OCI-LY3 (cell line): ENCODE measurements around the gene CBX4.

ENCODE experiments used
- H2AFZ ChIP-seq: fragments of 200-600, 300-600 bp; shearing (Covaris generic); 2 replicates; pipeline ENCODE4 v1.6.0; 2014; ENCODE audit warnings: antibody characterized with exemption, low read depth, low read length
- H3K27ac ChIP-seq: fragments of 200-600, 300-600 bp; sonication (generic); 2 replicates; pipeline ENCODE4 v1.5.1; 2014; ENCODE audit warnings: mild to moderate bottlenecking, low read length, moderate library complexity, mixed read lengths
- H3K27me3 ChIP-seq: fragments of 200-600, 300-600 bp; sonication (generic); 2 replicates; pipeline ENCODE4 v1.6.1; 2014; ENCODE audit warnings: low read depth, low read length, mixed read lengths
- H3K36me3 ChIP-seq: fragments of 200-600, 300-600 bp; sonication (generic); replicated peaks from 2 replicates; pipeline ENCODE3; 2014; ENCODE audit warnings: low read depth, low read length, mixed read lengths
- H3K4me1 ChIP-seq: fragments of 300-600, 200-600 bp; sonication (generic); 2 replicates; pipeline ENCODE4 v1.6.1; 2014; ENCODE audit warnings: low read length, mixed read lengths
- H3K4me2 ChIP-seq: fragments of 200-600, 300-600 bp; sonication (generic); 2 replicates; pipeline ENCODE4 v1.6.1; 2014; ENCODE audit warnings: low read length, mixed read lengths
- H3K4me3 ChIP-seq: fragments of 300-600, 200-600 bp; sonication (generic); 2 replicates; pipeline ENCODE4 v1.5.1; 2014; ENCODE audit warnings: antibody characterized with exemption, mild to moderate bottlenecking, low read length, moderate library complexity
- H3K79me2 ChIP-seq: fragments of 300-600, 200-600 bp; shearing (Covaris generic); 2 replicates; pipeline ENCODE4 v1.6.1; 2014; ENCODE audit warnings: mild to moderate bottlenecking, low read length, mixed read lengths
- H3K9ac ChIP-seq: fragments of 300-600, 200-600 bp; shearing (Covaris generic); 2 replicates; pipeline ENCODE4 v1.6.0; 2014; ENCODE audit warnings: mild to moderate bottlenecking, low read length, moderate library complexity
- H3K9me3 ChIP-seq: fragments of 200-600, 300-600 bp; shearing (Covaris generic); 2 replicates; pipeline ENCODE4 v1.6.1; 2014; ENCODE audit warnings: low read length, mixed read lengths; ENCODE audit not compliant: insufficient read depth
- H4K20me1 ChIP-seq: fragments of 200-600, 300-600 bp; sonication (generic); 2 replicates; pipeline ENCODE4 v1.6.1; 2016; ENCODE audit warnings: low read length, mixed read lengths; ENCODE audit not compliant: insufficient read depth
- EZH2phosphoT487 ChIP-seq: fragments of 200-600 bp; shearing (Covaris generic); IDR thresholded peaks from 2 replicates; pipeline ENCODE4 v1.6.1; 2018; ENCODE audit warnings: antibody characterized with exemption, mixed run types, low read depth
- TF ChIP-seq, protein P1 (sequence below): fragments of 200-600, 300-600 bp; sonication (generic); IDR thresholded peaks from 2 replicates; pipeline ENCODE4 v1.5.1; 2014; ENCODE audit warnings: antibody characterized with exemption, low read length, low read depth

The CBX4 gene

DNA sequence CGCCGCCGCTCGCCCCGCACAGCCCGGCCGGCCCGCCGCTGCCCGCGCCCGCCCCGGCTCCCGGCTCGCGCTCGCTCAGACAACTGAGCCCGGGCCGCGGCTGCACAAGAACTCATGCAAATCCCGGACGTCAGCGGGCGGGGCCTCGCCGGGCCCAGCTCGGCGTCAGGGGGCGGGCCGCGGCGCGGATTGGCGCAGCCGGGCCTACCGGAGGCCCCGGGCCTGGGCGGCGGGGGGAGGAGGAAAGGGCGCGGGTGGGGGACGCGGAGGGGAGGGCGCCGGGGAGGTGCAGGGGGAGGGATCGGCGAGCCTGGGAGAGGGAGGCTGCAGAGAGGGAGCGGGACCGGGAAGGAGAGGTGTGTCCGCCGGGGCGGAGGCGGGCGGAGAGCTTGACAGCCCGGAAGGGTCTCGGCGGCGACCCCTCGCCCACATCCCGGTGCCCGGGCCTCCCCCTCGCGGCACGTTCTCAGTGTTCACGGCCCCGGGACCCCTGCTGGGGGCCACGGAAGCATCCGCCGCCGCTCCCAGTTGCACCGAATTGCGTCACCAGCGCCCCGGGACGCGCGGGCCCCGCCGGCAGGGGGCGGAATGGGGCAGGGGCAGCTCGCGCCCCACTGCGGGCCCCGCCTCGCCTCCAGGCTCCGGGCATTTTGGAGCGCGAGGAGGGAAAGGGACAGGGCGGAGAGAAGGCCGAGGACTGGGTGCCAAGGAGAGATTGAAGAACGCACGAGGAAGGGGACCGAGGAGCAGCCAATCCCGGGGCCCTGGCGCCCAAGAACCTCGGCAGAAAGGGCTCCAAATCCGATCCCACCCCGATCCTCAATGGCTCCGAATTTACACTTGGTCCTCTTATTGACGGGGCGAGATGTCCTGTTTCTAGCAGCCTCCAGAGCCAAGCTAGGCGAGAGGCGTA, at the start of gene CBX4:
CBX4 (minus strand) TSS at position 85 of the 913 bp plus-strand sequence. CDS start 189 bp downstream, outside the sequence.
- TF ChIP-seq, protein P1, sequence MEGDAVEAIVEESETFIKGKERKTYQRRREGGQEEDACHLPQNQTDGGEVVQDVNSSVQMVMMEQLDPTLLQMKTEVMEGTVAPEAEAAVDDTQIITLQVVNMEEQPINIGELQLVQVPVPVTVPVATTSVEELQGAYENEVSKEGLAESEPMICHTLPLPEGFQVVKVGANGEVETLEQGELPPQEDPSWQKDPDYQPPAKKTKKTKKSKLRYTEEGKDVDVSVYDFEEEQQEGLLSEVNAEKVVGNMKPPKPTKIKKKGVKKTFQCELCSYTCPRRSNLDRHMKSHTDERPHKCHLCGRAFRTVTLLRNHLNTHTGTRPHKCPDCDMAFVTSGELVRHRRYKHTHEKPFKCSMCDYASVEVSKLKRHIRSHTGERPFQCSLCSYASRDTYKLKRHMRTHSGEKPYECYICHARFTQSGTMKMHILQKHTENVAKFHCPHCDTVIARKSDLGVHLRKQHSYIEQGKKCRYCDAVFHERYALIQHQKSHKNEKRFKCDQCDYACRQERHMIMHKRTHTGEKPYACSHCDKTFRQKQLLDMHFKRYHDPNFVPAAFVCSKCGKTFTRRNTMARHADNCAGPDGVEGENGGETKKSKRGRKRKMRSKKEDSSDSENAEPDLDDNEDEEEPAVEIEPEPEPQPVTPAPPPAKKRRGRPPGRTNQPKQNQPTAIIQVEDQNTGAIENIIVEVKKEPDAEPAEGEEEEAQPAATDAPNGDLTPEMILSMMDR: peak; percentile 62
- no peak for TF ChIP-seq EZH2phosphoT487
- Histone ChIP-seq H3K4me1 (peaks cover 21% of the 10 kb centered on the region), H3K27me3 (no peaks in the 10 kb centered on the region), H4K20me1 (peaks cover 40% of the 10 kb centered on the region), H3K9ac (peak within 1 kb of the TSS; percentile 78), H3K4me3 (peak within 1 kb of the TSS; percentile 99), H2AFZ (no peak within 1 kb of the TSS), H3K9me3 (no peaks in the 10 kb centered on the region), H3K36me3 (peaks cover 40% of the 10 kb centered on the region), H3K79me2 (peaks cover 47% of the 10 kb centered on the region), H3K4me2 (peak within 1 kb of the TSS; percentile 93), H3K27ac (peak within 1 kb of the TSS; percentile 69)

DNA sequence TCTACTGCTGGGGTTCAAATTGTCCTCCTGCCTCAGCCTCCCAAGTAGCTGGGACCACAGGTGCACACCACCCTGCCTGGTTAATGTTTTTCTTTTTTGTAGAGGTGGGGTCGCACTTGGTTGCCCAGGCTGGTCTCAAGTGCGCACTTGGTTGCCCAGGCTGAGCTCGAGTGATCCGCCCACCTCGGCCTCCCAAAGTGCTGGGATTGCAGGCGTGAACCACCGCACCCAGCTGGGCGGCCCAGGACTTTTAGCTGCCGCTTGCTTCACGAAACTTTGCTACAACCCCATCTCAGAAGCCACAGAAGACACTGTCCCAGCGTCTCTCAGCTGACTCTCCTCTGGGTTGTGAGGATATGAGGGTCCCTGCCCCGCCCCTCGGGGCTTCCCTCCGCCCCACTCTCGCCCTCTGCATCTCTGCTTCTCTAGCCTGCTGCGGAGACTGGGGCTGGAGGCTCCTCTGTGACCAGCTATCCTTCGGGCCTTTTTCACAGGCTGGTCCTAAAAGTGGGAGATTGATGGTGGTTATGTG, 48.8 kb upstream of the CBX4 start:
- Histone ChIP-seq H3K9ac (no peak overlapping the region), H3K9me3 (no peaks in the 10 kb centered on the region), H3K4me2 (no peak overlapping the region), H2AFZ (no peak overlapping the region), H3K36me3 (no peaks in the 10 kb centered on the region), H3K4me1 (no peaks in the 10 kb centered on the region), H3K79me2 (no peaks in the 10 kb centered on the region), H3K27ac (no peak overlapping the region), H4K20me1 (no peaks in the 10 kb centered on the region), H3K4me3 (no peak overlapping the region), H3K27me3 (peaks cover 3% of the 10 kb centered on the region; the same call in 1 of the 2 replicates)
- no peak for TF ChIP-seq EZH2phosphoT487
- TF ChIP-seq, protein P1: no peak

DNA sequence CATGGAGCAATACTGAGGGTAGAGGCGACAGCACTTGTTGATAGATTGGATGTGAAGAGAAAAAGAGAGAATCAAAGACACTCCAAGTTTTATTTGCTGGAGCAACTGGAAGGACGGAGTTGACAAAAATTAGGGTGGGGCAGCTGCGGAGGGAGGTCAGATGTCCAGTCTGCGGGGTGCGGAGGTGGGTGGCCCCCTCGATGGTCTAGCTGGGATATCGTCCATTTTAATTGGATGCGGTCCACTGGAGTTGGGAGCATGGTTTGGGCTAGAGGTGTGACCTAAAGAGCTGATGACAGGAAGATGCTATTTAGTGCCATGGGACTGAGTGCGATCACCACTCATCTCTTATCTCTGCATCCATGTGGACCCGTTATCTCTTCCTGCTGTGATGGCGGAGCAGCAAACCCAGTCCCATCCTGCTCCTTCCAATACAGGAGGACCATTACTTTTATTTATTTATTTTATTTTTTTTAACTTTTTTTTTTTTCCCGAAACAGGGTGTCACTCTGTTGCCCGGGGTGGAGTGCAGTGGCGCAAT, 48.3 kb upstream of the CBX4 start:
- Histone ChIP-seq H3K9ac (no peak overlapping the region), H3K9me3 (no peaks in the 10 kb centered on the region), H3K27ac (no peak overlapping the region), H3K4me3 (no peak overlapping the region), H3K36me3 (no peaks in the 10 kb centered on the region), H2AFZ (no peak overlapping the region), H3K27me3 (no peaks in the 10 kb centered on the region), H4K20me1 (no peaks in the 10 kb centered on the region), H3K79me2 (no peaks in the 10 kb centered on the region), H3K4me2 (no peak overlapping the region), H3K4me1 (no peaks in the 10 kb centered on the region)
- TF ChIP-seq, protein P1: no peak
- TF ChIP-seq EZH2phosphoT487: no peak

- no peak overlapping the region for H2AFZ ChIP-seq
- no peak overlapping the region for H3K4me2 ChIP-seq
- no peaks in the 10 kb centered on the region for H4K20me1 ChIP-seq
- TF ChIP-seq, protein P1: no peak
- no peak for TF ChIP-seq EZH2phosphoT487
- no peaks in the 10 kb centered on the region for H3K36me3 ChIP-seq
- H3K27ac ChIP-seq: no peak overlapping the region
- no peak overlapping the region for H3K4me3 ChIP-seq
- H3K79me2 ChIP-seq: no peaks in the 10 kb centered on the region
- H3K27me3 ChIP-seq: no peaks in the 10 kb centered on the region
- H3K4me1 ChIP-seq: no peaks in the 10 kb centered on the region
- H3K9ac ChIP-seq: no peak overlapping the region
- H3K9me3 ChIP-seq: no peaks in the 10 kb centered on the region
Measured at GRCh38 chr17:79883202-79883601, 44.0 kb upstream of the CBX4 start.
